Measurements from ENCODE around the gene PLEKHD1. TPM values are rescaled to one million over a fixed set of nuclear protein-coding genes. Genes with fewer than 3 reads are reported as not detected.

The PLEKHD1 gene
- total and polyA plus RNA-seq, 4 donors = 0.66 to 3.0 (median 1.9) TPM

GRCh38 chr14:69539631-69540410 lies 55.3 kb downstream of the PLEKHD1 start:
- Histone ChIP-seq H3K4me1 (ENCODE audit: control insufficient read depth, insufficient read depth, low read length) (peaks cover 8% of the 10 kb centered on the region), H3K9me3 (ENCODE audit: control insufficient read depth, insufficient read depth, low read length) (no peaks in the 10 kb centered on the region), H3K36me3 (ENCODE audit: control insufficient read depth, insufficient read depth, low read length) (no peaks in the 10 kb centered on the region), H3K27ac (ENCODE audit: low read depth, low read length) (no peak overlapping the region), H3K4me3 (ENCODE audit: low read depth, low read length) (no peak overlapping the region), H3K27me3 (ENCODE audit: control insufficient read depth, insufficient read depth, low read length) (no peaks in the 10 kb centered on the region)
- no peak for DNase-seq (ENCODE audit: low read depth in 4 of 6, low spot score in 6 of 6)
- WGBS (ENCODE audit: insufficient coverage) = 100% methylated on average over 1 of the region's 6 CpGs

GRCh38 chr14:69540654-69541335 lies 56.3 kb downstream of the PLEKHD1 start:
- no peak for DNase-seq (ENCODE audit: low read depth in 4 of 6, low spot score in 6 of 6)
- no peaks in the 10 kb centered on the region for H3K36me3 ChIP-seq (ENCODE audit: control insufficient read depth, insufficient read depth, low read length)
- 59% methylated on average over 2 of the region's 5 CpGs for WGBS (ENCODE audit: insufficient coverage)
- peaks cover 8% of the 10 kb centered on the region for H3K4me1 ChIP-seq (ENCODE audit: control insufficient read depth, insufficient read depth, low read length)
- no peak overlapping the region for H3K4me3 ChIP-seq (ENCODE audit: low read depth, low read length)
- H3K27me3 ChIP-seq (ENCODE audit: control insufficient read depth, insufficient read depth, low read length) = no peaks in the 10 kb centered on the region
- no peak overlapping the region for H3K27ac ChIP-seq (ENCODE audit: low read depth, low read length)
- no peaks in the 10 kb centered on the region for H3K9me3 ChIP-seq (ENCODE audit: control insufficient read depth, insufficient read depth, low read length)

- no CpG with 5 or more reads among the region's 2 CpGs for WGBS (ENCODE audit: insufficient coverage)
These were observed 57.8 kb downstream of the PLEKHD1 start for GRCh38 chr14:69542311-69542710.

GRCh38 chr14:69543341-69544115 lies 59.0 kb downstream of the PLEKHD1 start:
- peaks cover 23% of the 10 kb centered on the region for H3K4me1 ChIP-seq (ENCODE audit: control insufficient read depth, insufficient read depth, low read length)
- WGBS (ENCODE audit: insufficient coverage) = 60% methylated on average over 12 of the region's 12 CpGs
- H3K27ac ChIP-seq (ENCODE audit: low read depth, low read length) = no peak overlapping the region
- no peak overlapping the region for H3K4me3 ChIP-seq (ENCODE audit: low read depth, low read length)
- H3K9me3 ChIP-seq (ENCODE audit: control insufficient read depth, insufficient read depth, low read length) = no peaks in the 10 kb centered on the region
- H3K27me3 ChIP-seq (ENCODE audit: control insufficient read depth, insufficient read depth, low read length) = peaks cover 7% of the 10 kb centered on the region
- H3K36me3 ChIP-seq (ENCODE audit: control insufficient read depth, insufficient read depth, low read length) = no peaks in the 10 kb centered on the region
- peak in 4 of 6 donors; percentile 28 to 94 (median 57) for DNase-seq (ENCODE audit: low read depth in 4 of 6, low spot score in 6 of 6)

More at GRCh38 chr14:69542311-69542710, 57.8 kb downstream of the PLEKHD1 start:
- Histone ChIP-seq H3K36me3 (ENCODE audit: control insufficient read depth, insufficient read depth, low read length) (no peaks in the 10 kb centered on the region), H3K9me3 (ENCODE audit: control insufficient read depth, insufficient read depth, low read length) (no peaks in the 10 kb centered on the region), H3K27me3 (ENCODE audit: control insufficient read depth, insufficient read depth, low read length) (no peaks in the 10 kb centered on the region), H3K4me3 (ENCODE audit: low read depth, low read length) (no peak overlapping the region), H3K4me1 (ENCODE audit: control insufficient read depth, insufficient read depth, low read length) (peaks cover 12% of the 10 kb centered on the region), H3K27ac (ENCODE audit: low read depth, low read length) (no peak overlapping the region)
- DNase-seq (ENCODE audit: low read depth in 4 of 6, low spot score in 6 of 6) = no peak

GRCh38 chr14:69547701-69548348 lies 63.3 kb downstream of the PLEKHD1 start:
- Histone ChIP-seq H3K36me3 (ENCODE audit: control insufficient read depth, insufficient read depth, low read length) (no peaks in the 10 kb centered on the region), H3K4me1 (ENCODE audit: control insufficient read depth, insufficient read depth, low read length) (peaks cover 34% of the 10 kb centered on the region), H3K9me3 (ENCODE audit: control insufficient read depth, insufficient read depth, low read length) (no peaks in the 10 kb centered on the region), H3K27me3 (ENCODE audit: control insufficient read depth, insufficient read depth, low read length) (peaks cover 13% of the 10 kb centered on the region), H3K27ac (ENCODE audit: low read depth, low read length) (peak overlapping the region; percentile 52), H3K4me3 (ENCODE audit: low read depth, low read length) (peak overlapping the region; percentile 46)
- WGBS (ENCODE audit: insufficient coverage) = 1% methylated on average over 45 of the region's 46 CpGs
- peak in 5 of 6 donors; percentile 50 to 97 (median 62) for DNase-seq (ENCODE audit: low read depth in 4 of 6, low spot score in 6 of 6)

GRCh38 chr14:69548566-69548965 lies 64.0 kb downstream of the PLEKHD1 start:
- no peaks in the 10 kb centered on the region for H3K36me3 ChIP-seq (ENCODE audit: control insufficient read depth, insufficient read depth, low read length)
- H3K9me3 ChIP-seq (ENCODE audit: control insufficient read depth, insufficient read depth, low read length) = no peaks in the 10 kb centered on the region
- peak overlapping the region; percentile 46 for H3K4me3 ChIP-seq (ENCODE audit: low read depth, low read length)
- DNase-seq (ENCODE audit: low read depth in 4 of 6, low spot score in 6 of 6) = no peak
- H3K27me3 ChIP-seq (ENCODE audit: control insufficient read depth, insufficient read depth, low read length) = peaks cover 13% of the 10 kb centered on the region
- H3K27ac ChIP-seq (ENCODE audit: low read depth, low read length) = no peak overlapping the region
- peaks cover 31% of the 10 kb centered on the region for H3K4me1 ChIP-seq (ENCODE audit: control insufficient read depth, insufficient read depth, low read length)
- no CpG with 5 or more reads among the region's 8 CpGs for WGBS (ENCODE audit: insufficient coverage)

GRCh38 chr14:69551511-69551910 lies 67.0 kb downstream of the PLEKHD1 start:
- Histone ChIP-seq H3K9me3 (ENCODE audit: control insufficient read depth, insufficient read depth, low read length) (no peaks in the 10 kb centered on the region), H3K27ac (ENCODE audit: low read depth, low read length) (no peak overlapping the region), H3K4me1 (ENCODE audit: control insufficient read depth, insufficient read depth, low read length) (peaks cover 35% of the 10 kb centered on the region), H3K27me3 (ENCODE audit: control insufficient read depth, insufficient read depth, low read length) (peaks cover 13% of the 10 kb centered on the region), H3K36me3 (ENCODE audit: control insufficient read depth, insufficient read depth, low read length) (no peaks in the 10 kb centered on the region), H3K4me3 (ENCODE audit: low read depth, low read length) (no peak overlapping the region)
- no CpG with 5 or more reads among the region's 2 CpGs for WGBS (ENCODE audit: insufficient coverage)
- DNase-seq (ENCODE audit: low read depth in 4 of 6, low spot score in 6 of 6) = peak in 1 of 6 donors; percentile 61

GRCh38 chr14:69553252-69553651 lies 68.7 kb downstream of the PLEKHD1 start:
- Histone ChIP-seq H3K4me3 (ENCODE audit: low read depth, low read length) (no peak overlapping the region), H3K9me3 (ENCODE audit: control insufficient read depth, insufficient read depth, low read length) (no peaks in the 10 kb centered on the region), H3K27me3 (ENCODE audit: control insufficient read depth, insufficient read depth, low read length) (peaks cover 8% of the 10 kb centered on the region), H3K36me3 (ENCODE audit: control insufficient read depth, insufficient read depth, low read length) (no peaks in the 10 kb centered on the region), H3K4me1 (ENCODE audit: control insufficient read depth, insufficient read depth, low read length) (peaks cover 23% of the 10 kb centered on the region), H3K27ac (ENCODE audit: low read depth, low read length) (no peak overlapping the region)
- whole genome bisulfite sequencing (ENCODE audit: insufficient coverage) = no CpG with 5 or more reads among the region's 1 CpG
- DNase-seq (ENCODE audit: low read depth in 4 of 6, low spot score in 6 of 6) = no peak

GRCh38 chr14:69554500-69554899 lies 70.0 kb downstream of the PLEKHD1 start:
- Histone ChIP-seq H3K27ac (ENCODE audit: low read depth, low read length) (no peak overlapping the region), H3K36me3 (ENCODE audit: control insufficient read depth, insufficient read depth, low read length) (no peaks in the 10 kb centered on the region), H3K9me3 (ENCODE audit: control insufficient read depth, insufficient read depth, low read length) (no peaks in the 10 kb centered on the region), H3K4me1 (ENCODE audit: control insufficient read depth, insufficient read depth, low read length) (peaks cover 20% of the 10 kb centered on the region), H3K27me3 (ENCODE audit: control insufficient read depth, insufficient read depth, low read length) (peaks cover 4% of the 10 kb centered on the region), H3K4me3 (ENCODE audit: low read depth, low read length) (no peak overlapping the region)
- WGBS (ENCODE audit: insufficient coverage) = 36% methylated on average over 3 of the region's 4 CpGs
- DNase-seq (ENCODE audit: low read depth in 4 of 6, low spot score in 6 of 6) = peak in 3 of 6 donors; percentile 46 to 80 (median 77)
